ENCODE results near the gene ZIC3.

The ZIC3 gene

GRCh38 chrX:137574102-137574783 is 8.3 kb downstream of the ZIC3 start:
- DNase-seq = no peak

- no peak for DNase-seq
Measured at GRCh38 chrX:137574784-137575293, 8.9 kb downstream of the ZIC3 start.

- DNase-seq = no peak
Measured at GRCh38 chrX:137575596-137576255, 9.8 kb downstream of the ZIC3 start.

GRCh38 chrX:137587151-137587550 is 21.2 kb downstream of the ZIC3 start:
- no peak for DNase-seq

- no peak for DNase-seq
Measured at GRCh38 chrX:137600769-137601168, 34.8 kb downstream of the ZIC3 start.

All from CD4-positive, alpha-beta T cell treated with Interleukin-10 for 1 hour (primary cell).